CD4-positive, alpha-beta memory T cell (primary cell): ENCODE measurements around the gene ALS2. TPM values are rescaled to one million over a fixed set of nuclear protein-coding genes. Genes with fewer than 3 reads are reported as not detected.
A peak's percentile ranks its signal among the peaks of the same experiment; 100 is the strongest.

Experiments
- CTCF ChIA-PET: fragments of 350-600 bp; sonication (Branson Sonifier 250); formaldehyde crosslinking; loops from one replicate; lab custom pipeline; 2021; ENCODE audit warnings: inconsistent platforms; ENCODE audit not compliant: partially characterized antibody; lab: Charles Lee
- POLR2A ChIA-PET: fragments of 350-600 bp; sonication (Branson Sonifier 250); formaldehyde crosslinking; loops from one replicate; lab custom pipeline; 2021; ENCODE audit not compliant: partially characterized antibody; lab: Charles Lee
- DNase-seq, 5 donors: peaks; one replicate each; pipeline versions ENCODE4 v3.0.0 to v3.0.0-alpha.2; 2020 to 2022; ENCODE audit warnings: mixed read lengths in 1 of 5
- H3K27ac ChIP-seq: one replicate; pipeline ENCODE4 v1.7.0; 2013; ENCODE audit warnings: low read depth, low read length
- H3K27me3 ChIP-seq: 2 replicates; pipeline ENCODE4 v1.7.0; 2013; ENCODE audit warnings: mild to moderate bottlenecking, low read length, moderate library complexity; ENCODE audit not compliant: insufficient read depth
- H3K36me3 ChIP-seq: 2 replicates; pipeline ENCODE4 v1.7.0; 2013; ENCODE audit warnings: mild to moderate bottlenecking, low read length, moderate library complexity; ENCODE audit not compliant: insufficient read depth
- H3K4me1 ChIP-seq: 2 replicates; pipeline ENCODE4 v1.7.0; 2013; ENCODE audit warnings: mild to moderate bottlenecking, low read length, moderate library complexity; ENCODE audit not compliant: insufficient read depth
- H3K4me3 ChIP-seq, 2 donors: one replicate each; pipeline ENCODE4 v1.7.0; 2013; ENCODE audit warnings: low read length in 2 of 2, mild to moderate bottlenecking in 1 of 2
- H3K9me3 ChIP-seq, 2 donors: one replicate each; pipeline ENCODE4 v1.7.0; 2013; ENCODE audit warnings: low read length in 2 of 2, control low read depth in 1 of 2; ENCODE audit not compliant: control insufficient read depth in 1 of 2
- H3K27ac Mint-ChIP-seq, 7 donors: one replicate each; pipeline ENCODE4 v1.8.0; 2020 to 2021; ENCODE audit warnings: mixed read lengths in 7 of 7, mild to moderate bottlenecking in 6 of 7, inconsistent platforms in 3 of 7, moderate library complexity in 3 of 7
- H3K27me3 Mint-ChIP-seq, 2 donors: one replicate each; pipeline ENCODE4 v1.8.0; 2020 to 2021; ENCODE audit warnings: mixed read lengths in 2 of 2
- H3K36me3 Mint-ChIP-seq, 2 donors: one replicate each; pipeline ENCODE4 v1.8.0; 2020 to 2021; ENCODE audit warnings: mixed read lengths in 2 of 2, inconsistent platforms in 1 of 2, mild to moderate bottlenecking in 1 of 2
- H3K4me1 Mint-ChIP-seq, 4 donors: one replicate each; pipeline ENCODE4 v1.8.0; 2020 to 2021; ENCODE audit warnings: mixed read lengths in 4 of 4, mild to moderate bottlenecking in 1 of 4
- H3K4me3 Mint-ChIP-seq, 8 donors: one replicate each; pipeline ENCODE4 v1.8.0; 2020 to 2021; ENCODE audit warnings: mixed read lengths in 8 of 8, mild to moderate bottlenecking in 7 of 8, moderate library complexity in 6 of 8, inconsistent platforms in 3 of 8
- H3K9me3 Mint-ChIP-seq, 8 donors: one replicate each; pipeline ENCODE4 v1.8.0; 2020 to 2021; ENCODE audit warnings: mixed read lengths in 8 of 8, mild to moderate bottlenecking in 5 of 8, inconsistent platforms in 3 of 8, moderate library complexity in 1 of 8
- intact Hi-C: fragments of 100-400 bp; cut with micrococcal nuclease; formaldehyde crosslinking; loops from one replicate; pipeline ENCODE4 v1.15.1; 2023
- polyA plus RNA-seq, 2 donors: library from polyadenylated mRNA; unstranded; fragments of 300-500 nt; fragmentation: Illumina TruSeq; gene quantifications; one replicate each; pipeline ENCODE4 v1.2.3, GENCODE V29; 2021
- total RNA-seq, 2 experiments: library from RNA; stranded (reverse); gene quantifications; one replicate each; pipeline ENCODE4 v1.2.3, GENCODE V29; 2021

ALS2 gene
- total and polyA plus RNA-seq, 4 experiments from 2014 or later, result 4.9 to 10.5 (median 7.7) TPM

DNA sequence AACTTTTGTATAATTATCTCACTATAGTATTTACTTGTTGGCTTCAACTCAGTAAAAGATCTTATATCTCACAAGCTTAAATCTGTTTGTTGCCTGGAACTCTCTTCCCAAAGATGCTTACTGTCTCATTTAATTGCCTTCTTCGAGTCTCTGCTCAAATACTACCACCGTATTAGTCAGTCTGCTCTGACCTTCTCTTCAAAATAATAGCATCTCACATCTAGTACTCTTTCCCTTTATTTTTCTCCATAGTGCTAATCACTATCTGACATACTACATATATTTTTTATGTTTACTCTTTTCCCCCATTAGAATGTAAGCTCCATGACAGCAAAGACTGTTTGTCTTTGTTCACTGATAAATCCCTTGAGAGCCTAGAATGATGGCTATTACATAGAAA lies 71.7 kb downstream of the ALS2 start:
- Mint-ChIP-seq H3K4me3 (no peak overlapping the region), H3K27me3 (no peaks in the 10 kb centered on the region), H3K36me3 (peaks cover 48 to 50% of the 10 kb centered on the region in 2 donors), H3K4me1 (no peaks in the 10 kb centered on the region), H3K9me3 (peaks cover 0 to 2% (median 0%) of the 10 kb centered on the region in 8 donors), H3K27ac (peak overlapping the region in 1 of 7 donors; percentile 5)
- Histone ChIP-seq H3K4me3 (no peak overlapping the region), H3K9me3 (no peaks in the 10 kb centered on the region), H3K36me3 (peaks cover 6% of the 10 kb centered on the region), H3K27me3 (no peaks in the 10 kb centered on the region), H3K27ac (no peak overlapping the region), H3K4me1 (no peaks in the 10 kb centered on the region)
- ChIA-PET CTCF (no interaction called here), POLR2A (no interaction called here)
- no peak for DNase-seq
- intact Hi-C loops, result no loop called here

- CTCF ChIA-PET, result no interaction called here
- intact Hi-C loops, result no loop called here
- no peak overlapping the region for H3K27ac ChIP-seq
Observed at GRCh38 chr2:201707753-201708152, 73.0 kb downstream of the ALS2 start.

GRCh38 chr2:201707142-201707541 lies 73.6 kb downstream of the ALS2 start:
- H3K4me1 Mint-ChIP-seq, result no peaks in the 10 kb centered on the region
- Histone ChIP-seq H3K27ac (no peak overlapping the region), H3K4me3 (no peak overlapping the region), H3K36me3 (peaks cover 9% of the 10 kb centered on the region), H3K9me3 (no peaks in the 10 kb centered on the region), H3K27me3 (no peaks in the 10 kb centered on the region), H3K4me1 (no peaks in the 10 kb centered on the region)
- no peak overlapping the region for H3K27ac Mint-ChIP-seq
- intact Hi-C loops, result no loop called here
- ChIA-PET POLR2A (no interaction called here), CTCF (no interaction called here)
- peaks cover 47 to 48% of the 10 kb centered on the region in 2 donors for H3K36me3 Mint-ChIP-seq
- DNase-seq, result no peak
- H3K4me3 Mint-ChIP-seq, result no peak overlapping the region
- H3K27me3 Mint-ChIP-seq, result no peaks in the 10 kb centered on the region
- peaks cover 0 to 2% (median 0%) of the 10 kb centered on the region in 8 donors for H3K9me3 Mint-ChIP-seq

More at GRCh38 chr2:201707753-201708152, 73.0 kb downstream of the ALS2 start:
- Histone ChIP-seq H3K9me3 (no peaks in the 10 kb centered on the region), H3K36me3 (peaks cover 9% of the 10 kb centered on the region), H3K4me3 (no peak overlapping the region), H3K4me1 (no peaks in the 10 kb centered on the region), H3K27me3 (no peaks in the 10 kb centered on the region)
- Mint-ChIP-seq H3K4me1 (no peaks in the 10 kb centered on the region), H3K9me3 (peaks cover 0 to 2% (median 0%) of the 10 kb centered on the region in 8 donors), H3K4me3 (no peak overlapping the region), H3K27me3 (no peaks in the 10 kb centered on the region), H3K27ac (peak overlapping the region in 1 of 7 donors; percentile 66), H3K36me3 (peaks cover 52% of the 10 kb centered on the region in 2 donors)
- no peak for DNase-seq
- POLR2A ChIA-PET, result no interaction called here

DNA sequence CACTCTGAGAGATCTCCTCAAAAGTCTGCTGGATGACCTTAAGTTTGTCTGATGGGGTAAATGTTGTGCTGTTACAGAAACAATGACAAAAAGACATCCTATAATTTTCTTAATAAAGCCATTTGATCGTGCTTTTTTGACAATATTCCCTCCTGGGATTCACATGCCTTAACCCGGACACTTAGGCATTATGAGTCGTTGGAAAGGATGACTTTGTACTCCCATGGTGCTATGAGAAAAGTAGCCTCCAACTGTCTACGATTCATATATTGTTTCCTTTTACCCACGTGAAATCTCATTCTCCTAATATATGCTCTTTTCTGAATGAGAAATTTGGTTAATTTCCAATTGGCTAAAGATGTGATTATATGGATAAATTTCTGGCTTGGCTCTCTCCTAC lies 76.2 kb downstream of the ALS2 start:
- Histone ChIP-seq H3K9me3 (no peaks in the 10 kb centered on the region), H3K4me3 (no peak overlapping the region), H3K4me1 (no peaks in the 10 kb centered on the region), H3K27me3 (no peaks in the 10 kb centered on the region), H3K27ac (no peak overlapping the region), H3K36me3 (peaks cover 9% of the 10 kb centered on the region)
- Mint-ChIP-seq H3K36me3 (peaks cover 43 to 61% of the 10 kb centered on the region in 2 donors), H3K4me3 (no peak overlapping the region), H3K9me3 (no peaks in the 10 kb centered on the region), H3K27me3 (no peaks in the 10 kb centered on the region), H3K27ac (no peak overlapping the region), H3K4me1 (no peaks in the 10 kb centered on the region)
- DNase-seq, result no peak
- ChIA-PET POLR2A (no interaction called here), CTCF (no interaction called here)
- intact Hi-C loops, result no loop called here

GRCh38 chr2:201701646-201702045 lies 79.1 kb downstream of the ALS2 start:
- no peak overlapping the region for H3K4me3 Mint-ChIP-seq
- intact Hi-C loops, result no loop called here
- H3K27me3 Mint-ChIP-seq, result no peaks in the 10 kb centered on the region
- H3K27ac Mint-ChIP-seq, result no peak overlapping the region
- Histone ChIP-seq H3K27ac (no peak overlapping the region), H3K9me3 (no peaks in the 10 kb centered on the region), H3K4me1 (no peaks in the 10 kb centered on the region), H3K36me3 (peaks cover 5% of the 10 kb centered on the region), H3K4me3 (no peak overlapping the region), H3K27me3 (no peaks in the 10 kb centered on the region)
- CTCF ChIA-PET, result no interaction called here
- peaks cover 21 to 43% of the 10 kb centered on the region in 2 donors for H3K36me3 Mint-ChIP-seq
- no peak for DNase-seq
- POLR2A ChIA-PET, result no interaction called here
- H3K4me1 Mint-ChIP-seq, result peaks cover 2 to 6% (median 4%) of the 10 kb centered on the region in 4 donors
- no peaks in the 10 kb centered on the region for H3K9me3 Mint-ChIP-seq

- Histone ChIP-seq H3K9me3 (no peaks in the 10 kb centered on the region), H3K4me3 (no peak overlapping the region), H3K4me1 (no peaks in the 10 kb centered on the region), H3K27ac (no peak overlapping the region), H3K27me3 (no peaks in the 10 kb centered on the region), H3K36me3 (peaks cover 5% of the 10 kb centered on the region)
- H3K27ac Mint-ChIP-seq, result no peak overlapping the region
- peaks cover 14 to 30% of the 10 kb centered on the region in 2 donors for H3K36me3 Mint-ChIP-seq
- intact Hi-C loops, result no loop called here
- POLR2A ChIA-PET, result no interaction called here
- H3K4me3 Mint-ChIP-seq, result no peak overlapping the region
- H3K9me3 Mint-ChIP-seq, result no peaks in the 10 kb centered on the region
- peaks cover 2 to 6% (median 4%) of the 10 kb centered on the region in 4 donors for H3K4me1 Mint-ChIP-seq
- no peaks in the 10 kb centered on the region for H3K27me3 Mint-ChIP-seq
- CTCF ChIA-PET, result no interaction called here
- DNase-seq, result no peak
Observed at GRCh38 chr2:201699416-201699815, 81.3 kb downstream of the ALS2 start.

DNA sequence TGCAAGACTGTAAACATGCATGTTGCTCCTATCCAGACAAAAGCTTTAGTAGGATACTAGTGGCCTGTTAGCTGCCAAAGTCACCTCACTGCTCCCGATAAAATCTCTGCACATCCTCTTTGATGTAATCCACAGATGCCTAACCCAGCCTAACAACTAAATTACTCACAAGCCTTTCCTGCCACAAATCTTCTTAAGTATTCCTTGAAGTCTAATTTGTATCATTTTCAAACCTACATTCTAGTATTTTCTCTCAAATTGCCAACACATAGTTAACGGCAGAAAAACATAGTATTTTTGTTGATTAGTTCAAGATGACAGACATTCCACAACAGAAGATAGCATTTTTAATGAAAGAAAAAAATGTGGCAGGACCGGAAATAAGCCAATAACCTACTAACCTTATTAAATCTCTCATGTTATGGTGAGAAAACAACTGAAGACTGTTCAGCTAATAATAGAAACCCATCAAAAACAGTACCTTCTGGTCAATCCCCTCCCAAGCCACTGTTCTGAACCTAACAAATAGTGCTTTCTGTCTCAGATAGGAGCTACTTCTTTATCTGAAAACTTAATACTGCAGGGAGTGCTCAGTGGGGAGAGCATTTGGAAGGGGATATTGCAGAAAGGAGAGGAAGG lies 82.0 kb downstream of the ALS2 start, which contains the start of gene MPP4:
MPP4 (minus strand) TSS at position 57 of the 639 bp plus-strand sequence. CDS start 4,690 bp downstream, outside the sequence.
- H3K36me3 Mint-ChIP-seq, result peaks cover 10 to 24% of the 10 kb centered on the region in 2 donors
- Histone ChIP-seq H3K4me1 (no peaks in the 10 kb centered on the region), H3K27me3 (no peaks in the 10 kb centered on the region), H3K4me3 (no peak within 1 kb of the TSS), H3K27ac (no peak within 1 kb of the TSS), H3K9me3 (no peaks in the 10 kb centered on the region), H3K36me3 (no peaks in the 10 kb centered on the region)
- ChIA-PET CTCF (no interaction called here), POLR2A (no interaction called here)
- H3K4me1 Mint-ChIP-seq, result peaks cover 2 to 6% (median 4%) of the 10 kb centered on the region in 4 donors
- H3K4me3 Mint-ChIP-seq, result no peak within 1 kb of the TSS
- DNase-seq, result no peak
- intact Hi-C loops, result no loop called here
- no peaks in the 10 kb centered on the region for H3K9me3 Mint-ChIP-seq
- H3K27ac Mint-ChIP-seq, result no peak within 1 kb of the TSS
- H3K27me3 Mint-ChIP-seq, result no peaks in the 10 kb centered on the region
